Natural killer cell (primary cell): ENCODE results near the gene SLC17A7. TPM values are rescaled to one million over a fixed set of nuclear protein-coding genes. Genes with fewer than 3 reads are reported as not detected.

ENCODE experiments used
- ATAC-seq, 3 donors: fragments of 150-1000 bp in 2 of 3; fragments of 200-7000 bp in 1 of 3; cut with Tn5 transposase; 1 replicate in 1 of 3; 2 replicates in 2 of 3; pipeline ENCODE4 v1.10.0; 2021; ENCODE audit warnings: mild to moderate bottlenecking in 2 of 3, moderate library complexity in 2 of 3
- DNase-seq, 2 donors: peaks; one replicate each; pipeline versions ENCODE4 v3.0.0 to v3.0.0-alpha.2; 2013 to 2021; ENCODE audit warnings: mixed read lengths in 1 of 2
- H3K27ac ChIP-seq: one replicate; pipeline ENCODE4 v1.5.1; 2013; ENCODE audit warnings: mild to moderate bottlenecking, low read length
- H3K27me3 ChIP-seq: one replicate; pipeline ENCODE4 v1.6.1; 2013; ENCODE audit warnings: low read length; ENCODE audit not compliant: control insufficient read depth, insufficient read depth
- H3K36me3 ChIP-seq: one replicate; pipeline ENCODE4 v1.6.1; 2013; ENCODE audit warnings: low read length; ENCODE audit not compliant: control insufficient read depth, insufficient read depth
- H3K4me1 ChIP-seq: one replicate; pipeline ENCODE4 v1.6.1; 2013; ENCODE audit warnings: low read length; ENCODE audit not compliant: control insufficient read depth, insufficient read depth
- H3K4me3 ChIP-seq: one replicate; pipeline ENCODE4 v1.5.1; 2013; ENCODE audit warnings: low read length
- H3K9me3 ChIP-seq: one replicate; pipeline ENCODE4 v1.6.1; 2013; ENCODE audit warnings: low read length; ENCODE audit not compliant: control insufficient read depth, insufficient read depth
- H3K27ac Mint-ChIP-seq, 2 donors: one replicate each; pipeline ENCODE4 v1.8.0; 2022; ENCODE audit warnings: mild to moderate bottlenecking in 2 of 2, mixed read lengths in 2 of 2, moderate library complexity in 1 of 2
- H3K27me3 Mint-ChIP-seq, 2 donors: one replicate each; pipeline ENCODE4 v1.8.0; 2022; ENCODE audit warnings: low read depth in 2 of 2, mixed read lengths in 2 of 2
- H3K36me3 Mint-ChIP-seq: one replicate; pipeline ENCODE4 v1.8.0; 2022; ENCODE audit warnings: mixed read lengths
- H3K4me1 Mint-ChIP-seq, 2 donors: one replicate each; pipeline ENCODE4 v1.8.0; 2022; ENCODE audit warnings: mixed read lengths in 2 of 2
- H3K4me3 Mint-ChIP-seq: one replicate; pipeline ENCODE4 v1.8.0; 2022; ENCODE audit warnings: mild to moderate bottlenecking, moderate library complexity, mixed read lengths
- H3K9me3 Mint-ChIP-seq, 2 donors: one replicate each; pipeline ENCODE4 v1.8.0; 2022; ENCODE audit warnings: mixed read lengths in 2 of 2
- CTCF ChIP-seq: fragments of 200-600 bp; IDR thresholded peaks from one replicate; pipeline ENCODE4 v1.8.0; 2022; ENCODE audit warnings: antibody characterized with exemption
- WGBS: methylation state at CpG from one replicate; pipeline ENCODE4 v1.1.7; 2013; ENCODE audit warnings: missing lambda C conversion rate; ENCODE audit not compliant: insufficient coverage; 5-methylcytosine and 5-hydroxymethylcytosine counted together
- intact Hi-C: fragments of 100-400 bp; cut with micrococcal nuclease; formaldehyde crosslinking; loops from one replicate; pipeline ENCODE4 v1.14.2; 2022
- total RNA-seq, 4 donors: library from RNA; stranded (reverse); fragments of 120-200 nt in 1 of 4; gene quantifications; one replicate each; pipeline versions ENCODE4 v1.2.3 to v1.2.4, GENCODE V29; 2013 to 2022

Gene SLC17A7
- total RNA-seq, 3 donors from 2014 or later (not counting 1 experiment from before 2014, with no cell fraction given) = not detected

- peaks cover 85% of the 10 kb centered on the region for H3K27me3 ChIP-seq
- ATAC-seq (no peak), DNase-seq (no peak)
- 22% methylated on average over 29 of the region's 29 CpGs for WGBS
- H3K36me3 ChIP-seq = no peaks in the 10 kb centered on the region
- Mint-ChIP-seq H3K4me3 (peak overlapping the region; percentile 49), H3K9me3 (no peaks in the 10 kb centered on the region), H3K36me3 (no peaks in the 10 kb centered on the region), H3K27me3 (peaks cover 83% of the 10 kb centered on the region in 2 donors), H3K4me1 (peaks cover 40 to 51% of the 10 kb centered on the region in 2 donors), H3K27ac (no peak overlapping the region)
- no peak for TF ChIP-seq CTCF
- no peak overlapping the region for H3K27ac ChIP-seq
- no peak overlapping the region for H3K4me3 ChIP-seq
- no peaks in the 10 kb centered on the region for H3K9me3 ChIP-seq
- peaks cover 51% of the 10 kb centered on the region for H3K4me1 ChIP-seq
- intact Hi-C loops = no loop called here
Measured at GRCh38 chr19:49428547-49429451, 12.5 kb downstream of the SLC17A7 start.

GRCh38 chr19:49427855-49428546 lies 13.3 kb downstream of the SLC17A7 start:
- no peak overlapping the region for H3K4me3 ChIP-seq
- H3K9me3 Mint-ChIP-seq = no peaks in the 10 kb centered on the region
- no peaks in the 10 kb centered on the region for H3K9me3 ChIP-seq
- no peak for TF ChIP-seq CTCF
- H3K27ac Mint-ChIP-seq = no peak overlapping the region
- WGBS = 2% methylated on average over 45 of the region's 45 CpGs
- peaks cover 84% of the 10 kb centered on the region for H3K27me3 ChIP-seq
- peaks cover 41 to 55% of the 10 kb centered on the region in 2 donors for H3K4me1 Mint-ChIP-seq
- H3K27me3 Mint-ChIP-seq = peaks cover 82 to 84% of the 10 kb centered on the region in 2 donors
- H3K36me3 Mint-ChIP-seq = no peaks in the 10 kb centered on the region
- peak; percentile 38 to 75 (median 58) for ATAC-seq
- H3K4me3 Mint-ChIP-seq = peak overlapping the region; percentile 49
- H3K4me1 ChIP-seq = peaks cover 52% of the 10 kb centered on the region
- no peaks in the 10 kb centered on the region for H3K36me3 ChIP-seq
- DNase-seq = peak in 1 of 2 donors; percentile 54
- no peak overlapping the region for H3K27ac ChIP-seq
- intact Hi-C loops = no loop called here

GRCh38 chr19:49427339-49427738 lies 14.0 kb downstream of the SLC17A7 start:
- Histone ChIP-seq H3K27me3 (peaks cover 83% of the 10 kb centered on the region), H3K27ac (no peak overlapping the region), H3K9me3 (no peaks in the 10 kb centered on the region), H3K4me1 (peaks cover 53% of the 10 kb centered on the region), H3K4me3 (no peak overlapping the region), H3K36me3 (no peaks in the 10 kb centered on the region)
- Mint-ChIP-seq H3K36me3 (no peaks in the 10 kb centered on the region), H3K4me3 (no peak overlapping the region), H3K4me1 (peaks cover 47 to 60% of the 10 kb centered on the region in 2 donors), H3K27me3 (peaks cover 83 to 87% of the 10 kb centered on the region in 2 donors), H3K27ac (no peak overlapping the region), H3K9me3 (no peaks in the 10 kb centered on the region)
- ATAC-seq = no peak
- intact Hi-C loops = no loop called here
- no peak for TF ChIP-seq CTCF
- 51% methylated on average over 12 of the region's 12 CpGs for WGBS
- no peak for DNase-seq
